Loucy (cell line): Measurements from ENCODE around the gene RERE.

Experiments
- H2AFZ ChIP-seq: fragments of 200-600 bp; sonication (generic); 2 replicates; pipeline ENCODE4 v1.6.0; 2016; ENCODE audit warnings: antibody characterized with exemption, mild to moderate bottlenecking, low read length, moderate library complexity
- H3F3A ChIP-seq: fragments of 200-600 bp; 2 replicates; pipeline ENCODE4 v1.6.0; 2016; ENCODE audit warnings: antibody characterized with exemption, low read depth, mild to moderate bottlenecking
- H3K27me3 ChIP-seq: fragments of 200-600 bp; sonication (generic); 2 replicates; pipeline ENCODE4 v1.6.1; 2014; ENCODE audit warnings: low read length, mild to moderate bottlenecking; ENCODE audit not compliant: insufficient read depth, poor library complexity, severe bottlenecking
- H3K36me3 ChIP-seq: fragments of 200-600 bp; sonication (generic); 2 replicates; pipeline ENCODE4 v1.6.1; 2016; ENCODE audit warnings: low read length; ENCODE audit not compliant: insufficient read depth
- H3K4me1 ChIP-seq: fragments of 200-600 bp; sonication (generic); 2 replicates; pipeline ENCODE4 v1.5.1; 2014; ENCODE audit warnings: low read length, mild to moderate bottlenecking; ENCODE audit not compliant: insufficient read depth, poor library complexity, severe bottlenecking
- H3K4me2 ChIP-seq: fragments of 200-600 bp; sonication (generic); 2 replicates; pipeline ENCODE4 v1.6.0; 2014; ENCODE audit warnings: antibody characterized with exemption, low read length, low read depth, mild to moderate bottlenecking; ENCODE audit not compliant: poor library complexity, severe bottlenecking
- H3K4me3 ChIP-seq: fragments of 200-600 bp; sonication (generic); 2 replicates; pipeline ENCODE4 v1.5.1; 2014; ENCODE audit warnings: low read length, mild to moderate bottlenecking, mixed read lengths; ENCODE audit not compliant: poor library complexity, severe bottlenecking
- H3K79me2 ChIP-seq: fragments of 200-600 bp; sonication (generic); 2 replicates; pipeline ENCODE4 v1.6.1; 2014; ENCODE audit warnings: low read length; ENCODE audit not compliant: insufficient read depth
- H3K9ac ChIP-seq: fragments of 200-600 bp; sonication (generic); 2 replicates; pipeline ENCODE4 v1.6.0; 2014; ENCODE audit warnings: mild to moderate bottlenecking, low read depth, low read length, moderate library complexity; ENCODE audit not compliant: poor library complexity, severe bottlenecking
- H3K9me2 ChIP-seq: fragments of 200-600 bp; sonication (generic); replicated peaks from 2 replicates; pipeline ENCODE4 v1.6.1; 2016; ENCODE audit warnings: low read depth, low read length, mixed read lengths
- H3K9me3 ChIP-seq: fragments of 200-600 bp; sonication (generic); 2 replicates; pipeline ENCODE4 v1.6.1; 2014; ENCODE audit warnings: mild to moderate bottlenecking, antibody characterized with exemption, low read length, low read depth; ENCODE audit not compliant: insufficient read depth
- H4K20me1 ChIP-seq: fragments of 200-600 bp; sonication (generic); 2 replicates; pipeline ENCODE4 v1.6.0; 2014; ENCODE audit warnings: antibody characterized with exemption, low read length, mild to moderate bottlenecking; ENCODE audit not compliant: insufficient read depth, poor library complexity, severe bottlenecking
- CTCF ChIP-seq: fragments of 200-600 bp; sonication (generic); conservative IDR thresholded peaks from 2 replicates; pipeline ENCODE4 v1.5.1; 2014; ENCODE audit warnings: mild to moderate bottlenecking, antibody characterized with exemption, low read length
- EZH2phosphoT487 ChIP-seq: fragments of 200-600 bp; IDR thresholded peaks from 2 replicates; pipeline ENCODE4 v1.6.1; 2018; ENCODE audit warnings: antibody characterized with exemption, mild to moderate bottlenecking, moderate library complexity, borderline replicate concordance

RERE gene

GRCh38 chr1:8782001-8782620 lies 35.3 kb downstream of the RERE start:
- no peaks in the 10 kb centered on the region for H3K27me3 ChIP-seq
- H3K36me3 ChIP-seq: peaks cover 4% of the 10 kb centered on the region; the same call in 1 of the 2 replicates
- H4K20me1 ChIP-seq: peaks cover 4% of the 10 kb centered on the region
- H3K4me3 ChIP-seq: no peak overlapping the region
- H3K79me2 ChIP-seq: peaks cover 78% of the 10 kb centered on the region
- no peak for TF ChIP-seq EZH2phosphoT487
- TF ChIP-seq CTCF: no peak
- H3K9me3 ChIP-seq: no peaks in the 10 kb centered on the region
- no peaks in the 10 kb centered on the region for H3F3A ChIP-seq
- no peak overlapping the region for H3K9ac ChIP-seq
- H3K9me2 ChIP-seq: no peaks in the 10 kb centered on the region
- H3K4me2 ChIP-seq: no peak overlapping the region
- H3K4me1 ChIP-seq: peaks cover 16% of the 10 kb centered on the region
- no peak overlapping the region for H2AFZ ChIP-seq

- no peaks in the 10 kb centered on the region for H3K36me3 ChIP-seq
- H3K79me2 ChIP-seq: peaks cover 78% of the 10 kb centered on the region
- no peaks in the 10 kb centered on the region for H3F3A ChIP-seq
- H3K4me3 ChIP-seq: no peak overlapping the region
- no peaks in the 10 kb centered on the region for H3K9me3 ChIP-seq
- H3K4me1 ChIP-seq: peaks cover 16% of the 10 kb centered on the region
- TF ChIP-seq CTCF (no peak), EZH2phosphoT487 (no peak)
- H3K27me3 ChIP-seq: no peaks in the 10 kb centered on the region
- no peak overlapping the region for H2AFZ ChIP-seq
- no peak overlapping the region for H3K4me2 ChIP-seq
- no peak overlapping the region for H3K9ac ChIP-seq
- peaks cover 4% of the 10 kb centered on the region for H4K20me1 ChIP-seq
- no peaks in the 10 kb centered on the region for H3K9me2 ChIP-seq
Measured at GRCh38 chr1:8780405-8780804, 37.0 kb downstream of the RERE start.

GRCh38 chr1:8777867-8778266 lies 39.6 kb downstream of the RERE start:
- Histone ChIP-seq H3K9me2 (no peaks in the 10 kb centered on the region), H3K27me3 (no peaks in the 10 kb centered on the region), H3F3A (no peaks in the 10 kb centered on the region), H3K36me3 (no peaks in the 10 kb centered on the region), H3K4me2 (no peak overlapping the region), H3K4me3 (no peak overlapping the region), H3K9me3 (no peaks in the 10 kb centered on the region), H4K20me1 (peaks cover 4% of the 10 kb centered on the region), H3K9ac (no peak overlapping the region), H3K4me1 (peaks cover 16% of the 10 kb centered on the region), H2AFZ (no peak overlapping the region), H3K79me2 (peaks cover 67% of the 10 kb centered on the region)
- TF ChIP-seq EZH2phosphoT487: no peak
- TF ChIP-seq CTCF: no peak
